AG04449 (cell line): Measurements from ENCODE around the gene CACYBP.

ENCODE experiments used
- CTCF ChIA-PET: fragments of 350-600 bp; formaldehyde crosslinking; extraction: SDS; loops from one replicate; lab custom pipeline; 2021; ENCODE audit warnings: antibody characterized with exemption; lab: Yijun Ruan, JAX
- POLR2A ChIA-PET: fragments of 400-600, 350-600 bp; formaldehyde crosslinking; extraction: SDS; loops from one replicate; lab custom pipeline; 2020; ENCODE audit warnings: antibody characterized with exemption, inconsistent platforms; lab: Yijun Ruan, JAX
- DNase-seq: peaks from one replicate; pipeline ENCODE4 v3.0.0-alpha.2; 2010; ENCODE audit warnings: low read depth, low spot score
- H3K4me3 ChIP-seq: 2 replicates; pipeline ENCODE4 v1.5.1; 2011; ENCODE audit warnings: low read depth, mild to moderate bottlenecking, control low read depth, low read length
- CTCF ChIP-seq: IDR thresholded peaks from one replicate; pipeline ENCODE4 v1.5.1; 2011; ENCODE audit warnings: mild to moderate bottlenecking, moderate library complexity, low read length, control low read depth, inconsistent platforms; ENCODE audit not compliant: insufficient read depth; ENCODE audit errors: missing control alignments

The CACYBP gene

DNA sequence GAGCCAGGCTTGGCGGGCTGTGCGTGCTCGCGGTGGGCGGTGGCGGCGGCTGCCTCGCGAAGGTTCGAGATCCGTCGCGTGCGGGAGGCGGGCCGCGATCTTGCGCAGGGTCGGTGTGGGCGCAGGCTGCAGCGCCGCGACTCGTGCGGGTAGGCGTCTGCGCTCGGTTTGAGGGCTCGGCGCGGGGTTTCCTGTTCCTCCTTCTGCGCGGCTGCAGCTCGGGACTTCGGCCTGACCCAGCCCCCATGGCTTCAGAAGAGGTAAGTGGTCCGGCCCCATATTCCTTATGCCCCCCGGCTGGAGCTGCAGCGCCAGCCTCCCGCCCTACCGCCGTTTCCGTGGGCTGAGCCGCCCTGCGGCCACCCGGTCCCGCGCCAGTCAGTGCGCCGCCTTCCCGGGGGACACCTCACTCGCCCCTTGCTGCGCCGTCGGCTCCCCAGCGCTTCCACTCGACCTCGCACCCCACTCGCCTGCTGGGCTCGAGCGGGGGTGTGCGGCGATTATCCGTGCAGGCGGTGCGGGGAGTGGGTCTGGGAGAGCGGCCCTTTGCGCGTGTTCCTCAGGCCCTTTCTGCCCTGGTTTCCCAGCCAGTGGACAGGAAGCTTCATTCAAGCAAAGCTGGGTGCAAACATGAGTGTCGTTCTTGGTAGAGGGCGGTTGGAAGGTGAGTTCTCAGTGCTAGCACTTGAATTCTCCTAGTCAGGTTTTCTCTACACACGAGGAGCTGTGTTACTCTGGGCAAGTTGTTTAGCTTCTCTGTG lies at the start of gene CACYBP:
TSS of gene CACYBP (plus strand) at position 12 of the 761 bp plus-strand sequence. CDS start at position 246, 234 bp downstream.
- CTCF ChIA-PET = interaction anchor here (0.9 to 4.7 kb wide), 6 partner anchors 10 to 228 kb away, joined by 3 to 71 read pairs (median 4); no protein-coding TSS in a partner anchor
- TF ChIP-seq CTCF = no peak
- H3K4me3 ChIP-seq = peak within 1 kb of the TSS; percentile 86
- DNase-seq = no peak
- POLR2A ChIA-PET = interaction anchor here (0.7 to 3.2 kb wide), 6 partner anchors 15 to 211 kb away, joined by 3 to 35 read pairs (median 9); partner anchors contain the start of gene MRPS14

- POLR2A ChIA-PET = no interaction called here
- no peak overlapping the region for H3K4me3 ChIP-seq
- no peak for DNase-seq
- CTCF ChIA-PET = no interaction called here
- TF ChIP-seq CTCF = no peak
These were observed 46.3 kb upstream of the CACYBP start for GRCh38 chr1:174953285-174954072.

DNA sequence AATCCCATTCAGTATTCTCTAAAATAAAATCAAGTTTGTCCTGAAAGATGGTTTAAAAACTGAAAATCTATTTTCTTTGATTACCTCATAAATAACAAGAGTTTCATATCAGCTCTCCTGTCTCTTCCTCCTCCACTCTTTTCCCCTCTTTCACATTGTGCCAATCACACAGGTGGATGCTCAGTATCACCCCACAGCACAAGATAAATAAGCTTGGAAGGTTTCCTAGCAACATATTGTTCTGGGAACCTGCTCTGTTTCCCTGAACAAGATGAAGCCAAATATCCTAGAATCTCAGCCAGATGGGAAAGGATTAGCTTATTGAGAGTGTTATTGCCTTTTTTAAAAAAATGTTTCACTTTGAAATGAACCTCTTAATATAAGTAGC lies 45.7 kb upstream of the CACYBP start:
- no peak for TF ChIP-seq CTCF
- DNase-seq = no peak
- no peak overlapping the region for H3K4me3 ChIP-seq
- ChIA-PET CTCF (no interaction called here), POLR2A (no interaction called here)

- no peak for DNase-seq
- CTCF ChIA-PET = no interaction called here
- TF ChIP-seq CTCF = no peak
- no peak overlapping the region for H3K4me3 ChIP-seq
- POLR2A ChIA-PET = no interaction called here
These were observed 44.8 kb upstream of the CACYBP start for GRCh38 chr1:174954671-174955669.

DNA sequence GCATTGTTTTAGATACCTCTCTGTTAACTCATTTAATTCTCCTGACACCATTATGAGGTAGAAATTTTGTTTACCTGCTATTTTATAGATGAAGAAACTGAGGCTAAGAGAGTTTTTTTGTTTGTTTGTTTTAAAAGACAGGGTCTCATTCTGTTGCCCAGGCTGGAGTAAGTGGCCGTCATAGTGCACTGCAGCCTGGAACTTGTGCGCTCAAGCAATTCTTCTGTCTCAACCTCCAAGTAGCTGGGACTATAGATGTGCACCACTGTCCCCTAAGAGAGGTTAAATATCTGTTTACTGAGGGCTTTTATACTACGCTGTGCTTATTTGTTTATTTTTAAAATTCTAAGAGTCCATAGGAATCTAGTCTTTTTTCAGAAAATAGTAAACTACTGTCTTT lies 43.7 kb upstream of the CACYBP start:
- TF ChIP-seq CTCF = no peak
- CTCF ChIA-PET = no interaction called here
- POLR2A ChIA-PET = no interaction called here
- no peak overlapping the region for H3K4me3 ChIP-seq
- DNase-seq = no peak
